Osteoblast (primary cell): ENCODE results near the gene COL20A1. TPM values are rescaled to one million over a fixed set of nuclear protein-coding genes. Genes with fewer than 3 reads are reported as not detected.

Experiments used
- DNase-seq: peaks from one replicate; pipeline ENCODE4 v3.0.0; 2011; ENCODE audit warnings: low spot score, mixed read lengths; ENCODE audit not compliant: insufficient read length; ENCODE audit errors: missing footprints
- H2AFZ ChIP-seq: 2 replicates; pipeline ENCODE4 v1.6.0; 2011; ENCODE audit warnings: mild to moderate bottlenecking, low read length
- H3K27ac ChIP-seq: 2 replicates; pipeline ENCODE4 v1.5.1; 2011; ENCODE audit warnings: mild to moderate bottlenecking, low read depth, low read length, moderate library complexity
- H3K27me3 ChIP-seq: 2 replicates; pipeline ENCODE4 v1.6.0; 2012; ENCODE audit warnings: mild to moderate bottlenecking, control low read depth, inconsistent platforms, low read length, moderate library complexity; ENCODE audit not compliant: insufficient read depth
- H3K36me3 ChIP-seq: 2 replicates; pipeline ENCODE4 v1.5.1; 2011; ENCODE audit warnings: mild to moderate bottlenecking, low read length, control low read depth, moderate library complexity; ENCODE audit not compliant: insufficient read depth
- H3K4me1 ChIP-seq: 2 replicates; pipeline ENCODE4 v1.5.1; 2011; ENCODE audit warnings: mild to moderate bottlenecking, low read length, control low read depth, moderate library complexity; ENCODE audit not compliant: insufficient read depth
- H3K4me2 ChIP-seq: 2 replicates; pipeline ENCODE4 v1.6.0; 2011; ENCODE audit warnings: mild to moderate bottlenecking, low read length; ENCODE audit not compliant: insufficient read depth
- H3K4me3 ChIP-seq: fragments of 200-600 bp; sonication (generic); 3 replicates; pipeline ENCODE4 v1.5.1; 2012; ENCODE audit warnings: mild to moderate bottlenecking, low read length, inconsistent platforms; ENCODE audit not compliant: insufficient read depth
- H3K79me2 ChIP-seq: 2 replicates; pipeline ENCODE4 v1.6.0; 2012; ENCODE audit warnings: mild to moderate bottlenecking, low read length, control low read depth, inconsistent platforms; ENCODE audit not compliant: insufficient read depth
- H3K9me3 ChIP-seq: 2 replicates; pipeline ENCODE4 v1.5.1; 2011; ENCODE audit warnings: low read depth, low read length, control low read depth
- H4K20me1 ChIP-seq: 2 replicates; pipeline ENCODE4 v1.6.0; 2012; ENCODE audit warnings: mild to moderate bottlenecking, low read length, control low read depth; ENCODE audit not compliant: insufficient read depth
- total RNA-seq: library from RNA; depleted of rRNA; stranded (reverse); fragments of >200 nt; gene quantifications from 2 replicates; pipeline ENCODE4 v1.2.3, GENCODE V29; 2012
- TF ChIP-seq, protein P1 (sequence below): IDR thresholded peaks from 2 replicates; pipeline ENCODE4 v1.5.1; 2011; ENCODE audit warnings: mild to moderate bottlenecking, low read depth, low read length, moderate library complexity; ENCODE audit errors: extremely low read depth

Gene COL20A1
- total RNA-seq, 1 donor = not detected

DNA sequence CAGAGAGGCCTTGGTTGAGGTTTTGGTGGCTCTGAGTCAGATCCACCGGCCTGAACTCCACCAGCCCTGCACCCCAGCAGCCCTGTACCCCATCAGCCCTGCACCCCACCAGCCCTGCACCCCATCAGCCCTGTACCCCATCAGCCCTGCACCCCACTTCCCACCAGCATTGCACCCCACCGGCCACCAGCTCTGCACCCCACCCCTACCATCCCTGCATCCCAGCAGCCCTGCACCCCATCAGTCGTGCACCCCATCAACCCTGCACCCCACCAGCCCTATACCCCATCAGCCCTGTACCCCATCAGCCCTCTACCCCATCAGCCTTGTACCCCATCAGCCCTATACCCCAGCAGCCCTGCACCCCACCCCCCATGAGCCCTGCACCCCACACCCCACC, 82.5 kb downstream of the COL20A1 start:
- Histone ChIP-seq H3K27me3 (peaks cover 4% of the 10 kb centered on the region), H3K9me3 (no peaks in the 10 kb centered on the region), H3K36me3 (no peaks in the 10 kb centered on the region), H3K4me3 (no peak overlapping the region), H3K4me1 (no peaks in the 10 kb centered on the region), H3K79me2 (no peaks in the 10 kb centered on the region), H3K4me2 (no peak overlapping the region), H4K20me1 (no peaks in the 10 kb centered on the region), H2AFZ (no peak overlapping the region), H3K27ac (no peak overlapping the region)
- DNase-seq = no peak
- TF ChIP-seq, protein P1, sequence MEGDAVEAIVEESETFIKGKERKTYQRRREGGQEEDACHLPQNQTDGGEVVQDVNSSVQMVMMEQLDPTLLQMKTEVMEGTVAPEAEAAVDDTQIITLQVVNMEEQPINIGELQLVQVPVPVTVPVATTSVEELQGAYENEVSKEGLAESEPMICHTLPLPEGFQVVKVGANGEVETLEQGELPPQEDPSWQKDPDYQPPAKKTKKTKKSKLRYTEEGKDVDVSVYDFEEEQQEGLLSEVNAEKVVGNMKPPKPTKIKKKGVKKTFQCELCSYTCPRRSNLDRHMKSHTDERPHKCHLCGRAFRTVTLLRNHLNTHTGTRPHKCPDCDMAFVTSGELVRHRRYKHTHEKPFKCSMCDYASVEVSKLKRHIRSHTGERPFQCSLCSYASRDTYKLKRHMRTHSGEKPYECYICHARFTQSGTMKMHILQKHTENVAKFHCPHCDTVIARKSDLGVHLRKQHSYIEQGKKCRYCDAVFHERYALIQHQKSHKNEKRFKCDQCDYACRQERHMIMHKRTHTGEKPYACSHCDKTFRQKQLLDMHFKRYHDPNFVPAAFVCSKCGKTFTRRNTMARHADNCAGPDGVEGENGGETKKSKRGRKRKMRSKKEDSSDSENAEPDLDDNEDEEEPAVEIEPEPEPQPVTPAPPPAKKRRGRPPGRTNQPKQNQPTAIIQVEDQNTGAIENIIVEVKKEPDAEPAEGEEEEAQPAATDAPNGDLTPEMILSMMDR = no peak

DNA sequence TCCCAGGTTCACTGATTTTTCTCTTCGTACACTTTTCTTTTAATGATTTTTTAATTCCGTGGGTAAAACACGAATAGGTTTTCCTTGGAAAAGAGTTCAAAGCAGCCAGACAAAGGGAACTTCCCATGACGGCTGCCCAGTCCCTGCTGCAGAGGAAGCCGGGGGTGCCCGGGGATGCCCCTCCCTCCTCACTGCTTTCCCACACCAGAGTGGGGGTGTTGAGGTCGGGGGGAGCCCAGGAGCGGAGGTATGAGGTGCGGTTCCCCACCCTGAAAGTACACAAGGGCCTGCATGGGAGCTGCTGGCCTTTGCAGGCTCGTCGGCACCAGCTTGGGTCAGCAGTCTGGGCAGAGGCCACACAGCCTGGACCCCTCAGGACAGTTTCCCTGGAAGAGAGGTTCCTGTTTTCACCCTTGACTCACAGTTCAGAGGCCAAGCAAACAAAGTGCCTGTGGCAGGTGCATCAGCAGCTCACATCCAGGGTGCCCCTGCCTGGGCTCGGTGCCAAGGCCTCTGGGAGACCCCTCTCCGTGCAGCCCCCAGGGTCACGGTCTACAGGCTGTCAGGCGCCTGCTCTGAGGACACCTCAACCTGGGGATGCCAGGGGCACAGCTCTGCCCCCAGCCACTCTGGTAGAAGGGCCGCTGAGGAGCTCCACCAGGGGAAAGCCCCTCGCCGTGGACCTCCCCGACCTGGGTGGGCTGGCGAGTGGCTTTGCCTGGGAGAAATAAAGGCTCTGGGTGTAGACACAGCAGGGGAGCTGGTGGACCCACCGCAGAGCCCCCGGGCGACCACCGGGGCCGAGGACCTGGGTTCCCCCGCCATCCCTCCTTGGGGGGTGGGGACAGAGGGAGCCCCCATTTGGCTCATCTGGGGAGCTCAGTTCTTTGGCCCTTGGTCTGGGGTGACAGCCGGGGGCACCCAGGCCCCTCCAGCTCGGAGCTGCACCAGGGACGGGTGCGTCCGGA, 83.6 kb downstream of the COL20A1 start:
- Histone ChIP-seq H3K79me2 (no peaks in the 10 kb centered on the region), H3K4me2 (no peak overlapping the region), H3K9me3 (no peaks in the 10 kb centered on the region), H3K27me3 (peaks cover 4% of the 10 kb centered on the region), H4K20me1 (no peaks in the 10 kb centered on the region), H2AFZ (no peak overlapping the region), H3K4me1 (no peaks in the 10 kb centered on the region), H3K36me3 (no peaks in the 10 kb centered on the region), H3K4me3 (no peak overlapping the region), H3K27ac (no peak overlapping the region)
- TF ChIP-seq, protein P1 = no peak
- DNase-seq = no peak

DNA sequence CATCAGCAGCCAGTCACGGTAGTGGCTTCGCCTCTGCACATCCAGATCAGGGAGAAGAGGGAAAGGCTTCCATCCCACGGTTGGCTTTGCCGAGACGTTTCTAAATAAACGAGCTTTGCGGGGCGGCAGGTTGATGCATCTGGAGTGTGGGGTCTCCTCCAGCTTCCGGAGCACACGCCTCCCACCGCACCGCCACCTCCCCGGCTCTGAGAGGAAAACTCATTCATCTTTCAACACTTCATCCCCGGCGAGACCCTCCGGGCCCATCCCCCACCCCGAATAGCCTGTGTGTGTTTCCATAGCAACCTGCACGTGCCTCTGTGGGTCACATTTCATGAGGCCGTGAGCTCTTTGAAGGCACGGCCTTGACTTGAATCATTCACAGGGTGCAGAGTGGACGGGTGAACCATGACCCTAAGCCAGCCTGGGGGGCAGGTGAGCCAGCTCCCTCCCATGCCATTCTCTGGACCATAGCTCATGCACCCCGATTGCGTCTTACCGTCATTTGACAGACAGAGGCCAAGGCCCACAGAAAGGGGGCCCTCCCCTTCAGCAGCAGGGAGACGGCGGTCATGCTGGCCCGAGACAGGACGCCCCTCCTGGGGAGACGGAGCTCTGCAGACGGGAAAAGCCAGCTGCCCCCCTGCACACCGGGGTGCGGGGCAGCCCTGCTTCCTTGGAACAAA, 84.4 kb downstream of the COL20A1 start:
- TF ChIP-seq, protein P1 = no peak
- DNase-seq = no peak
- H3K36me3 ChIP-seq = no peaks in the 10 kb centered on the region

DNA sequence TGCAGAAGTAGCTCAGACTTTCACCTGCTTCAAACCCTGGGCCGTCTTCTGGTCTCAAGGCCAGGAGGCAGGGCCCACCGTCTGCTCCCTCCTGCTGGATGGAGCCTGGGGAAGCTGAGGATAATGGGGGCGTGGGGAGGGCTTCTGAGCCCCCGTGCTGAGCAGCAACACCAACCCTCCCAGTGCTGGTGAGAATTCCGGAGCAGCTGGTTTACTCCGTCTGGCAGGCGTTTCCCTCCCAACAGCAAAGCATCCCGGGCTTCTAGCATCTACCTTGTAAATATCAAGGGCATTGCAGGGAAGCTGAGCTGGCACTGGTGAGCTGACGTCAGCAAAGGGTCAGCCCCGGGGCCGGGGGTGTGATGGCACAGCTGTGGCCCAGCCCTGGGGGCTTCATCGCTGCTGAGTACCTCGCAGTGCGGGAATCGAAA, 85.0 kb downstream of the COL20A1 start:
- Histone ChIP-seq H3K4me3 (no peak overlapping the region), H3K4me1 (no peaks in the 10 kb centered on the region), H3K4me2 (no peak overlapping the region), H3K36me3 (no peaks in the 10 kb centered on the region), H3K79me2 (no peaks in the 10 kb centered on the region), H3K27me3 (peaks cover 4% of the 10 kb centered on the region), H2AFZ (no peak overlapping the region), H4K20me1 (peaks cover 5% of the 10 kb centered on the region), H3K9me3 (no peaks in the 10 kb centered on the region), H3K27ac (no peak overlapping the region)
- TF ChIP-seq, protein P1 = no peak
- DNase-seq = no peak

More for the DNA sequence above, 84.4 kb downstream of the COL20A1 start:
- no peak overlapping the region for H3K4me2 ChIP-seq
- peaks cover 5% of the 10 kb centered on the region for H4K20me1 ChIP-seq
- H3K27ac ChIP-seq = no peak overlapping the region
- H3K9me3 ChIP-seq = no peaks in the 10 kb centered on the region
- no peak overlapping the region for H2AFZ ChIP-seq
- no peak overlapping the region for H3K4me3 ChIP-seq
- H3K4me1 ChIP-seq = no peaks in the 10 kb centered on the region
- H3K27me3 ChIP-seq = peaks cover 4% of the 10 kb centered on the region
- H3K79me2 ChIP-seq = no peaks in the 10 kb centered on the region
